H1 (cell line): ENCODE data around the gene RAG2. TPM values are rescaled to one million over a fixed set of nuclear protein-coding genes. Genes with fewer than 3 reads are reported as not detected.
A peak's percentile ranks its signal among the peaks of the same experiment; 100 is the strongest.

Source experiments
- CTCF ChIA-PET: fragments of 300-600 bp; sonication (Branson Sonifier 250); formaldehyde crosslinking; loops from one replicate; lab custom pipeline; 2021; ENCODE audit not compliant: partially characterized antibody; lab: Charles Lee
- POLR2A ChIA-PET: fragments of 300-600 bp; sonication (Branson Sonifier 250); formaldehyde crosslinking; loops from one replicate; lab custom pipeline; 2021; ENCODE audit warnings: inconsistent platforms; ENCODE audit not compliant: partially characterized antibody; lab: Charles Lee
- DNase-seq, 2 experiments: peaks; one replicate each; pipeline versions ENCODE4 v3.0.0 to v3.0.0-alpha.2; 2010 to 2022; ENCODE audit warnings: low spot score in 2 of 2, low read depth in 1 of 2, mixed read lengths in 1 of 2
- FAIRE-seq: peaks from 2 replicates; lab custom pipeline; 2011; peaks lifted over from hg19 to GRCh38; lab: Jason Lieb, UNC
- H2AFZ ChIP-seq: 2 replicates; pipeline ENCODE4 v1.8.1; 2012; ENCODE audit warnings: low read length, inconsistent platforms
- H2AK5ac ChIP-seq: 2 replicates; pipeline ENCODE4 v1.6.1; 2013; ENCODE audit warnings: low read depth, low read length
- H2BK120ac ChIP-seq: replicated peaks from 2 replicates; pipeline ENCODE3; 2013; ENCODE audit warnings: low read depth, low read length, inconsistent platforms
- H2BK12ac ChIP-seq: 2 replicates; pipeline ENCODE4 v1.6.1; 2013; ENCODE audit warnings: low read depth, low read length
- H2BK15ac ChIP-seq: 2 replicates; pipeline ENCODE4 v1.6.1; 2013; ENCODE audit warnings: low read length
- H2BK20ac ChIP-seq: 2 replicates; pipeline ENCODE4 v1.6.1; 2013; ENCODE audit warnings: low read length
- H2BK5ac ChIP-seq: 2 replicates; pipeline ENCODE4 v1.6.1; 2013; ENCODE audit warnings: low read depth, low read length
- H3K14ac ChIP-seq: 2 replicates; pipeline ENCODE4 v1.6.1; 2013; ENCODE audit warnings: inconsistent platforms; ENCODE audit not compliant: insufficient read length
- H3K18ac ChIP-seq: 2 replicates; pipeline ENCODE4 v1.6.1; 2013; ENCODE audit warnings: low read length; ENCODE audit errors: extremely low read depth
- H3K23ac ChIP-seq: 2 replicates; pipeline ENCODE4 v1.6.1; 2013; ENCODE audit warnings: inconsistent platforms; ENCODE audit not compliant: insufficient read length
- H3K23me2 ChIP-seq: 2 replicates; pipeline ENCODE4 v1.6.1; 2013; ENCODE audit warnings: low read depth, low read length
- H3K27ac ChIP-seq: 2 replicates; pipeline ENCODE4 v1.6.1; 2011; ENCODE audit warnings: low read depth, low read length, inconsistent platforms
- H3K27me3 ChIP-seq, 4 experiments: replicated peaks in 1 of 4; 1 replicate in 1 of 4; 2 replicates in 3 of 4; pipeline versions ENCODE4 v1.6.1 to v1.8.1; 2011 to 2013; ENCODE audit warnings: low read length in 3 of 4, mild to moderate bottlenecking in 3 of 4, inconsistent platforms in 2 of 4, mixed read lengths in 2 of 4, moderate library complexity in 1 of 4; ENCODE audit not compliant: control insufficient read depth in 3 of 4, insufficient read depth in 3 of 4; ENCODE audit errors: extremely low read depth in 1 of 4
- H3K36me3 ChIP-seq, 4 experiments: 2 replicates each; pipeline versions ENCODE4 v1.6.1 to v1.8.1; 2011 to 2013; ENCODE audit warnings: mild to moderate bottlenecking in 4 of 4, low read length in 3 of 4, moderate library complexity in 2 of 4, control low read depth in 1 of 4, inconsistent platforms in 1 of 4; ENCODE audit not compliant: insufficient read depth in 4 of 4, control insufficient read depth in 2 of 4
- H3K4ac ChIP-seq: replicated peaks from 2 replicates; pipeline ENCODE3; 2013; ENCODE audit warnings: low read length, low read depth, mixed read lengths, inconsistent platforms; ENCODE audit not compliant: insufficient read length
- H3K4me1 ChIP-seq, 4 experiments: replicated peaks in 1 of 4; 1 replicate in 1 of 4; 2 replicates in 3 of 4; pipeline versions ENCODE4 v1.6.1 to v1.8.1; 2011 to 2013; ENCODE audit warnings: low read length in 3 of 4, inconsistent platforms in 2 of 4, mixed read lengths in 1 of 4; ENCODE audit not compliant: insufficient read depth in 4 of 4, control insufficient read depth in 3 of 4
- H3K4me2 ChIP-seq, 2 experiments: 2 replicates each; pipeline versions ENCODE4 v1.6.1 to v1.8.1; 2011 to 2013; ENCODE audit warnings: low read depth in 2 of 2, low read length in 2 of 2, control low read depth in 1 of 2, inconsistent platforms in 1 of 2, mild to moderate bottlenecking in 1 of 2; ENCODE audit not compliant: insufficient read depth in 1 of 2
- H3K4me3 ChIP-seq, 4 experiments: fragments of 200-600, 300-600 bp in 1 of 4; sonication (generic), shearing (Covaris generic), sonication (Bioruptor Twin) in 1 of 4; 2 replicates each; pipeline versions ENCODE4 v1.5.1 to v1.8.1; 2011 to 2016; ENCODE audit warnings: low read length in 4 of 4, low read depth in 3 of 4, control low read depth in 2 of 4, inconsistent platforms in 2 of 4, mild to moderate bottlenecking in 2 of 4, mixed read lengths in 1 of 4, moderate library complexity in 1 of 4; ENCODE audit not compliant: insufficient read depth in 2 of 4; ENCODE audit errors: extremely low read depth in 1 of 4
- H3K56ac ChIP-seq: replicated peaks from 2 replicates; pipeline ENCODE3; 2013; ENCODE audit warnings: low read depth, mild to moderate bottlenecking, mixed read lengths, low read length, inconsistent platforms; ENCODE audit not compliant: insufficient read length
- H3K79me1 ChIP-seq: 2 replicates; pipeline ENCODE4 v1.6.1; 2013; ENCODE audit warnings: low read depth, low read length, control low read depth
- H3K79me2 ChIP-seq, 2 experiments: 2 replicates each; pipeline versions ENCODE4 v1.6.1 to v1.8.1; 2012 to 2013; ENCODE audit warnings: low read length in 2 of 2, mild to moderate bottlenecking in 2 of 2, inconsistent platforms in 1 of 2; ENCODE audit not compliant: insufficient read depth in 2 of 2, control insufficient read depth in 1 of 2
- H3K9ac ChIP-seq, 4 experiments: replicated peaks in 1 of 4; 1 replicate in 1 of 4; 2 replicates in 3 of 4; pipeline versions ENCODE4 v1.6.1 to v1.8.1; 2011 to 2013; ENCODE audit warnings: low read depth in 3 of 4, low read length in 3 of 4, control low read depth in 2 of 4, mild to moderate bottlenecking in 2 of 4, moderate library complexity in 2 of 4, inconsistent platforms in 1 of 4; ENCODE audit errors: extremely low read depth in 1 of 4
- H3K9me3 ChIP-seq, 2 experiments: 2 replicates each; pipeline versions ENCODE4 v1.6.1 to v1.8.1; 2012 to 2013; ENCODE audit warnings: mild to moderate bottlenecking in 2 of 2, moderate library complexity in 2 of 2, control low read depth in 1 of 2, inconsistent platforms in 1 of 2, low read depth in 1 of 2, low read length in 1 of 2, mixed read lengths in 1 of 2; ENCODE audit not compliant: insufficient read depth in 2 of 2
- H4K20me1 ChIP-seq, 2 experiments: replicated peaks in 1 of 2; 2 replicates each; pipeline versions ENCODE3 to v1.8.1; 2011 to 2013; ENCODE audit warnings: inconsistent platforms in 2 of 2, low read length in 2 of 2, mild to moderate bottlenecking in 1 of 2; ENCODE audit not compliant: insufficient read depth in 2 of 2, control insufficient read depth in 1 of 2
- H4K5ac ChIP-seq: 2 replicates; pipeline ENCODE4 v1.6.1; 2013; ENCODE audit warnings: low read length, low read depth, mixed read lengths, inconsistent platforms; ENCODE audit not compliant: insufficient read length
- H4K8ac ChIP-seq: 2 replicates; pipeline ENCODE4 v1.8.0; 2013; ENCODE audit warnings: mild to moderate bottlenecking, moderate library complexity, low read length, inconsistent platforms; ENCODE audit not compliant: insufficient read depth; ENCODE audit errors: extremely low read depth
- H4K91ac ChIP-seq: replicated peaks from 2 replicates; pipeline ENCODE3; 2013; ENCODE audit warnings: low read length, mixed read lengths, inconsistent platforms; ENCODE audit not compliant: insufficient read length
- HDAC2 ChIP-seq, 2 experiments: fragments of 300-600 bp in 1 of 2; sonication (generic) in 1 of 2; IDR thresholded peaks; 2 replicates each; pipeline ENCODE4 v1.6.1; 2011 to 2012; ENCODE audit warnings: low read depth in 2 of 2, low read length in 2 of 2, mild to moderate bottlenecking in 2 of 2, moderate library complexity in 2 of 2, borderline replicate concordance in 1 of 2, inconsistent platforms in 1 of 2
- RBBP5 ChIP-seq: IDR thresholded peaks from 2 replicates; pipeline ENCODE4 v1.7.1; 2012; ENCODE audit warnings: low read depth, mild to moderate bottlenecking, inconsistent platforms, low read length, moderate library complexity, borderline replicate concordance
- SIX5 ChIP-seq: IDR thresholded peaks from 2 replicates; pipeline ENCODE4 v1.6.1; 2011; ENCODE audit warnings: mild to moderate bottlenecking, low read depth, low read length
- USF2 ChIP-seq: IDR thresholded peaks from 2 replicates; pipeline ENCODE4 v1.6.1; 2011; ENCODE audit warnings: low read length, improper control_type of control experiment
- polyA plus RNA-seq, 7 experiments: library from polyadenylated mRNA; depleted of rRNA in 3 of 7; stranded (reverse) in 5 of 7; unstranded in 2 of 7; fragments of >200 nt in 5 of 7; fragments of 200-250 nt in 2 of 7; gene quantifications; 1 replicate in 5 of 7; 2 replicates in 1 of 7; 4 replicates in 1 of 7; pipeline versions ENCODE4 v1.2.1 to v1.2.3, GENCODE V29; 2011 to 2013; ENCODE audit warnings: missing spikeins in 2 of 7, mixed read lengths in 2 of 7
- total RNA-seq: library from RNA; stranded (reverse); fragmentation: NEBNext Ultra II Directional; extraction: Animal tissue kit (Norgen Biotek cat#: 25700); gene quantifications from 2 replicates; pipeline ENCODE4 v1.2.1, GENCODE V29; 2021

The RAG2 gene
- total and polyA plus RNA-seq, 2 of the 8 experiments (the other 6 are each of a cell fraction or from before 2014, with no cell fraction given) = not detected

GRCh38 chr11:36586543-36586942 is 11.5 kb downstream of the RAG2 start:
- CTCF ChIA-PET = interaction anchor here (0.6 to 2.1 kb wide), 3 partner anchors 52 to 161 kb away, joined by 3 to 6 read pairs (median 4); no protein-coding TSS in a partner anchor
- H3K27me3 ChIP-seq = peaks cover 0 to 4% (median under 1%) of the 10 kb centered on the region in 4 experiments; a peak in 2 of 7 replicates

More at GRCh38 chr11:36586543-36586942, 11.5 kb downstream of the RAG2 start:
- H2BK20ac ChIP-seq = no peak overlapping the region
- H3K36me3 ChIP-seq = no peaks in the 10 kb centered on the region
- H3K4me3 ChIP-seq = no peak overlapping the region
- FAIRE-seq = no peak
- no peak overlapping the region for H2BK15ac ChIP-seq
- H2BK120ac ChIP-seq = no peak overlapping the region
- no peak overlapping the region for H2AK5ac ChIP-seq
- H3K23me2 ChIP-seq = no peaks in the 10 kb centered on the region; the same call in 1 of the 2 replicates
- no peak overlapping the region for H4K5ac ChIP-seq
- no peaks in the 10 kb centered on the region for H3K4me1 ChIP-seq
- no peak overlapping the region for H3K9ac ChIP-seq
- H3K4ac ChIP-seq = no peak overlapping the region
- no peak overlapping the region for H4K8ac ChIP-seq
- H4K91ac ChIP-seq = no peak overlapping the region
- no peak overlapping the region for H2BK5ac ChIP-seq
- peak; percentile 62; the same call in 1 of the 2 replicates for TF ChIP-seq USF2
- TF ChIP-seq HDAC2 (IDR thresholded peaks at IDR 0.05; ENCODE audit: borderline replicate concordance in 1 of 2, low read depth in 2 of 2, low read length in 2 of 2) = no peak
- TF ChIP-seq SIX5 = peak; percentile 45
- no peak for TF ChIP-seq RBBP5
- TF ChIP-seq, all 59 proteins: peak for 2
- no peak for DNase-seq
- no peak overlapping the region for H2BK12ac ChIP-seq
- H3K9me3 ChIP-seq = peaks cover 9% of the 10 kb centered on the region in 2 experiments
- H3K14ac ChIP-seq = no peak overlapping the region
- POLR2A ChIA-PET = no interaction called here
- no peaks in the 10 kb centered on the region for H3K79me2 ChIP-seq
- no peak overlapping the region for H3K27ac ChIP-seq
- no peaks in the 10 kb centered on the region for H3K79me1 ChIP-seq
- no peak overlapping the region for H2AFZ ChIP-seq
- no peak overlapping the region for H3K4me2 ChIP-seq
- no peak overlapping the region for H3K56ac ChIP-seq
- H4K20me1 ChIP-seq = no peaks in the 10 kb centered on the region
- no peak overlapping the region for H3K18ac ChIP-seq
- H3K23ac ChIP-seq = no peak overlapping the region
